HG02678 (cell line): ENCODE results near the gene SSRP1.

ENCODE experiments used
- ATAC-seq: cut with Tn5 transposase; IDR thresholded peaks from one replicate; pipeline ENCODE4 v1.9.1; 2021; ENCODE audit warnings: mild to moderate bottlenecking, moderate library complexity; ENCODE audit not compliant: unreplicated experiment

SSRP1 gene

GRCh38 chr11:57276169-57276970 lies 59.3 kb downstream of the SSRP1 start:
- ATAC-seq: no peak
